Inflammatory macrophage (primary cell): Measurements from ENCODE around the gene INSR.
"Not testable (repeated sequence)": the region's sequence is repeated elsewhere in the genome, so short reads cannot be mapped to it uniquely, and the experiment has no call there.

Experiments used
- DNase-seq, 2 donors: peaks; one replicate each; pipeline ENCODE4 v3.0.0-alpha.2; 2020 to 2022
- total RNA-seq, 18 experiments: gene quantifications; one replicate each; lab custom pipeline; 2026; ENCODE audit warnings: mixed read lengths in 6 of 18, inconsistent platforms in 2 of 18; lab: John Stamatoyannopoulos, UW

Gene INSR
- 17.0 to 33.7 (median 26.4) reads per million in 18 experiments for total RNA-seq

- DNase-seq: peak; percentile 91 to 93
Measured at GRCh38 chr19:7293762-7294557, at the start of gene INSR. INSR (minus strand) TSS chr19:7294414; CDS start chr19:7293891, 523 bp downstream.

DNA sequence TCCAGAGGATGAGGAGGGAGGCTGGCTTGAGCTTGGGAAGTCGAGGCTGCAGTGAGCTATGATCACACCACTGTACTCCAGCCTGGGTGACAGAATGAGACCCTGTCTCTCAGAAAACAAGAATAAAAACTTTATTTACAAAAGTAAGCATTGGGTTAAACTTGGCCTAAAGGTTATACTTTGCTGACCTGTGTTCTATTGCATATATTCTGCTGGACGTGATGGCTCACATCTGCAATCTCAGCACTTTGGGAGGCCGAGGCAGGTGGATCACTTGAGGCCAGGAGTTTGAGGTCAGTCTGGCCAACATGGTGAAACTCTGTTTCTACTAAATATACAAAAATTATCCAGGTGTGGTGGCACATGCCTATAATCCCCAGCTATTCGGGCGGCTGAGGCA lies 47.9 kb upstream of the INSR start:
- no peak for DNase-seq

DNA sequence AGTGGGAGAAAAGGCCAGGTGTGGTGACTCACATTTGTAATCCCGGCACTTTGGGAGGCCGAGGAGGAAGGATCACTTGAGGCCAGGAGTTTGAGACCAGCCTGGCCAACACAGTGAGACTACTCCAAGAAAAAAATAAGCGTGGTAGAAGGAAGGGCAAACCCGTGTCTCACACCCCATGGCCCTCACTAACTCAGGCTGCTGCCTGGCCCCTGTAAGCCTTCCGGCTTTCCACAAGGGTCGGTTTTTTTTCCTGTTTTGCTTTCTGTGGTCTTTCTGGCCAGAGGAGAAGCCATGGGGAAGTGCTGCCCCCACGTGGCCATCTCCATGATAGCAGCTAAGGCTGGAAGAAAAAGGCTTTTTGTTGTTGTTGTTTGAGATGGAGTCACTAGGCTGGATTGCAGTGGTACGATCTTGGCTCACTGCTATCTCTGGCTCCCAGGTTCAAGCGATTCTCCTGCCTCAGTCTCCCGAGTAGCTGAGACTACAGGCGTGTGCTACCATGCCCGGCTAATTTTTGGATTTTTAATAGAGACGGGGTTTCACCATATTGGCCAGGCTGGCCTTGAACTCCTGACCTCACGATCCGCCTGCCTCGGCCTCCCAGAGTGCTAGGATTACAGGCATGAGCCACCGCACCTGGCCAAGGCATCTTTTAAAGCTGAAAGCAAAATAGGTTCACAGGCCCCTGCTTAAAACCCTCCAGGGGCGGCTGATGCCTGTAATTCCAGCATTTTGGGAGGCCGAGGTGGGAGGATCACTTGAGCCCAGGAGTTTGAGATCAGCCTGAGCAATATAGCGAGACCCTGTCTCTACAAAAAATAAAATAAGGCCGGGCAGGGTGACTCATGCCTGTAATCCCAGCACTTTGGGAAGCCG lies 47.0 kb upstream of the INSR start:
- DNase-seq: peak; percentile 80 to 84

DNA sequence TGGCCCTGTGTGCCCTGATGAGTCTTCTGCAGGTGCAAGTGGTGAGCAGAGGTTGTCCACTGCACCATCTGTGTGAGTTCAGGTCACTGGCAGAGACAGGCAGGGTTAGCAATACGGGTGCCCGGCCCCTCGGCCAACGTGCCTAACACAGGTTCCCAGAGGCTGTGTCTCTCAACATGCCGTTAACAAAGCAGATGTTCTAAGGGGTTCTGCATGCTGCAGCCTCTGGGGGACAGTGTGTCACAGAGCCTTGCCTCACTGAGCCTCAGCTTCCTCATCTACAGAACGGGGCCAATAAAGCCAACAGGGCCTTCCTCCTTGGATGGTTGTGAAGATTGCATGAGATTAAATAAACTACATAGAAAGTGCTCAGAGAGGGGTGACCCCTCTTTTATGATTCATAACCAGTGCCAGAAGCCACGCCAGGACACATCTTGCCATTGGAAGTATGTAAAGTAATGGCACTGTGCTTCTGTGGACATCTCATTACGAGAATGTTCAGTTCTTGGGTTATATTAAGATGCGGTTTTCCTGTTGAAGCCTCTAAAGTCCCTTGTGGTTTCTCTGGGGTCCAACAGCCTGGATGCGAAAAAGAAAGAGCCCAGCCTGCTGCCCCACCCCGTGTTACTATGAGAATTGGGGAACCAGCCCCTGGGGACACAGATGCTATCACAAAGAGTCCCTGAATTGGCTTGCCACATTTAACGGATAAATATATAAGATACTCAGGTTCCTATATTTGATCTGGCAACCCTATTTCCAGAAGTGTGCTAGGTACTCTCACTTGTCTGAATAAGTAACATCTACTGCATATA lies 43.4 kb upstream of the INSR start:
- peak; percentile 58 to 74 for DNase-seq

DNA sequence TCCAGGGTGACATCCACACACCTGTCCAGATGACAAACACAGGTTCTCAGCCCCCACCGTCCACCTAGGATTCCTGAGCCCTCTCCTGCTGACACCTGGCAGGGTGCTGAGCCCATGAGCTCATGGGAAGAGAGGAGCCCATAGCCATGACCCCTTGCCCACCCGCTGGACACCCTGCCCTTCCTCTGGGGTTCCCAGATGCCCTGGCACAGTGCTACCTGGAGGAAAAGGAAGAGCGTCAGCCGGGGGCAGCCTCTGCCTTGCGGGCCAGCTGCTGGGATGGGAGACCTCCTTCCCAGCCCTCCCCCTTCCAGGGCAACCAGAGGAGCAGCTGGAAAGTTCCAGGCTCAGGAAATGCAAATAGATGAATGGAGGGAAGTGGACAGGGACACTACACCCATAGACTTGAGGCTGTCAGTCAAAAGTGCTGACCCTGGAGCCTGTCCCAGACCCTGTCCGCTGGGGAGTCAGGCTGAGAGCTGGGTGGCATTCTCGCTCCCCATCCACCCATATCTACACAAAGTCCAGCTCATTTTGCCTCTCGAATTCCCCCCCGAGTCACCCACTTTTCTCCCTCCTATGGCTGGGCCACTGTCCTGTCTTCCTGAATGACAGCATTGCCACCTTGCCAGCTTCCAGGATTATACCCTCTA lies 42.2 kb upstream of the INSR start:
- no peak for DNase-seq

DNA sequence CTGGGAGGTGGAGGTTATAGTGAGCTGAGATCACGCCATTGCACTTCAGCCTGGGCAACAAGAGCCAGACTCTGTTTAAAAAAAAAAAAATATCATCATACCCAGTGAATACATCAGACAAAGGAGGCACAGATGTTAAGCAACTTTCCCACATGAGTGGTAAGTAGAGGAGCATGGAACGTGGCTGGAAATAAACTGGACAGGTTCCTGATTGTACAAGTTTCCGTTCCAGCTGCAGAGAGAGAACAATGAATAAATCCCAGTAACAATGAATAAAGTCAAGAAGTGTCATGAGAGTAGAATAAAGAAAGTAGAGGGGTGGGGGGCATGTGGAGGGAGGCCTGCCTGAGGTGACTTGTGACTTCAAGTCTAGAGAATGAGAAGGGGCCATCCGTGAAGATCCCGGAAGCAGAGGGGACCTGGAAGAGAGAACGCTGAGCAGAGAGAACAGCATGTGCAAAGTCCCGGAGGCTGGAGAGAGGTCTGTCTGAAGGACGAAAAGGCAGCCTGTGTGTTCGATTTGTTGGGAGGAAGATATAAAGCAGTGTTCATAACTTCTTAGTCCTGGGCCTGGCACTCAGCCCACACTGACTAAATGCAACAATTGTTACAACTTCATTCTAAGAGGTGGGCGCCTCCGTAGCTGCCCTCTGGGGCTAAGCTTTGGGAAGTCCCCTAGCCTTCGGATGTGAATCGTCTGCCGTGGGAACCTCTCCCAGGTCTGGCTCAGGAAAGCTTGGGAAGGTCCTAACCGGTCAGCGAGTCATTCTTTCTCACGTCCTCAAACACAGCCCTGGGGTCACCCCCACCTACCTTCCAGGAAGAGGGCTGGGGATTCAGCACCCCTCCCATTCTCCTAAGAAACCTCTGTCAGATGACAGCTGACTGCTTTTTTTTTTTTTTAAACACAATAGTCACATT lies 39.2 kb upstream of the INSR start:
- no peak for DNase-seq

DNA sequence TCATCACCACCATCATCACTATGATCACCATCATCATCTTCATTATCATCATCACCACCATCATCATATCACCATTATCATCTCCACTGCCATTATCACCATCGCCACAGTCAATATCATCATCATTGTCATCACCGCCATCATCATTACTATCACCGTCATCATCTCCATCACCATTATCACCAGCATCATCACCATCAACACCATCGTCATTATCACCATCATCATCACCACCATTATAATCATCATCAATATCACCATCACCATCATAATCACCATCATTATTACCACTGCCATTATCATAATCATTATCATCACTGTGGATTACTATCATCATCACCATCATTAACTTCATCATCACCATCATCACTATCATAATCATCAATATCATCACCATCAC lies 37.2 kb upstream of the INSR start:
- no peak for DNase-seq

DNA sequence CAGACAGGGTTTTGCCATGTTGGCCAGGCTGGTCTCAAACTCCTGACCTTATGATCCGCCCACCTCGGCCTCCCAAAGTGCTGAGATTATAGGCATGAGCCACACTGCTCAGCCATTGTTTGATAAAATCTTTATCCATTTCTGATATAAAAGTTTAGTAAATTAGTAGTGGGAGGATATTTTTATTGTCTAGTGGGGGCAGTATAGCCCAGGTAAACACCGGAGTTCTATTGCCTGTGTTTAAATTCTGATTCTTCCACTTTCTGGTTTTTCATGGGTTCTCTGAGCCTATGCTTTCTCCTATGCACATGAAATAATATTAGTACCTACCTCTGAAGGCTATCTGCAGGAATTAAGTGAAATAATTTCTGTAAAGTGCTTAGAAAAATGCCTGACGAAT lies 34.4 kb upstream of the INSR start:
- no peak for DNase-seq

GRCh38 chr19:7327802-7328201 lies 33.6 kb upstream of the INSR start:
- no peak for DNase-seq

- peak; percentile 25 to 32 for DNase-seq
Measured at GRCh38 chr19:7326105-7326877, 32.1 kb upstream of the INSR start.

DNA sequence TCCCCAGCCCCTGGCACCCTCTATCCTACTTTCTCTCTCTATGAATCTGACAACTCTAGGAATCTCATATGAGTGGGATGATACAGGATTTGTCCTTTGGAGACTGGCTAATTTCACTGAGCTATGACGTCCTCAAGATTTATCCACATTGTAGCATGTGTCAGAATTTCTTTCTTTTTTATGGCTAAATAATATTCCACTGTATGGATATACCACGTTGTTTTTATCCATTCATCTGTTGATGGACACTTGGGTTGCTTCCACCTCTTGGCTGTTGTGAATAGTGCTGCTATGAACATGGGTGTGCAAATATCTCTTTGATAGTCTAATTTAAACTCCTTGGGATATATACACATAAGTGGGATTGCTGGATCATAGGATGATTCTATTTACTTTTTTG lies 24.0 kb upstream of the INSR start:
- DNase-seq: no peak

GRCh38 chr19:7312816-7313215 lies 18.6 kb upstream of the INSR start:
- no peak for DNase-seq

- no peak for DNase-seq
Measured at GRCh38 chr19:7311911-7312310, 17.7 kb upstream of the INSR start.

DNA sequence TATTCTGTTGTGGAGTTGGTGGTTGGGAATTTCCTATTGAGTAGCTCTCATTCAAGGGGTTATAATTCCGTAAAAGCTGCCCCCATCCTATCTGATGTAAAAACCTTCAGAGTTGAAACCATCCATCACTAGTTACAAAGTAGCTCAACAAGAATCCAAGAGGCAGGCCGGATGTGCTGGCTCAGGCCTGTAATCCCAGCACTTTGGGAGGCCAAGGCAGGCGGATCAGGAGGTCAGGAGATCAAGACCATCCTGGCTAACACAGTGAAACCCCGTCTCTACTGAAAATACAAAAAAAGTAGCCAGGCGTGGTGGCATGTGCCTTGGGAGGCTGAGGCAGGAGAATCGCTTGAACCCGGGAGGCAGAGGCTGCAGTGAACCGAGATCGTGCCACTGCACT lies 14.1 kb upstream of the INSR start:
- not testable (repeated sequence) for DNase-seq

DNA sequence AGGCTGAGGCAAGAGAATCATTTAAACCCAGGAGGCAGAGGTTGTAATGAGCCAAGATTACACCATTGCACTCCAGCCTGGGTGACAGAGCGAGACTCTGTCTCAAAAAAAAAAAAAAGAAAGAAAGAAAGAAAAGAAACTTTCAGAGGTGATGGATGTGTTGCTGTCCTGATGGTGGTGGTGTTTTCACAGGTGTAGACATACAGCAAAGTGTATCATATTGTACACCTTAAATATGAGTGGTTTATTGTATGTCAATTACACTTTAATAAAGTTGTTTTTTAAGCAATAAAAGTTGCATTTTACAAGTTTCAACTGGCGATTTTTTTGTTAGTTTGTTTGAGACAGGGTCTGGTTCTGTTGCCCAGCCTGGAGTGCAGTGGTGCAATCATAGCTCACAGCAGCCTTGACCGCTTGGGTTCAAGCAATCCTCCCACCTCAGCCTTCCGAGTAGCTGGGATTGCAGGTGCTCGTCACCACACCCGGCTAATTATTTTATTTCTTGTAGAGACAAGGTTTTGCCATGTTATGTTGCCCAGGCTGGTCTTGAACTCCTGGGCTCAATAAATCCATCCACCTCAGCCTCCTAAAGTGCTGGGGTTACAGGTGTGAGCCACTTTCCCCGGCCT lies 13.5 kb upstream of the INSR start:
- no peak for DNase-seq

GRCh38 chr19:7304200-7304599 lies 10.0 kb upstream of the INSR start:
- DNase-seq: no peak

DNA sequence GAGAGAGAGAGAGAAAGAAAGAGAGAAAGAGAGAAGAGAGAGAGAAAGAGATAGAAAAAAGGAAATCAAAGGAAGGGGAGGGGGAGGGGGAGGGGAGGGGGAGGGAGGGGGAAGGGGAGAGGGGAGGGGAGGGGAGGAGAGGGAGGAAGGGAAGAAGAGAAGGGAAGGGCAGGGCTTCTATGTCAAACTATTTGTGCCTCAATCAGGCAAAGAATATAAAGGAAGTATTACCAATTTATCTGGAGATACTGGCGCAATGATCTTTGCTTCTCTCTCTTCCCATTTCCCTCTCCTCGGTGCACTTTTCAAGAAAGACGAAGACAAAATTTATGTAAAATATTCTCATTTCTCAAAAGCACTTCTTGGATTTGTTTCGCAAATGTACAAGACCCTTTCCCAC lies 9.3 kb upstream of the INSR start:
- DNase-seq: no peak

- DNase-seq: no peak
Measured at GRCh38 chr19:7301525-7301924, 7.3 kb upstream of the INSR start.

- no peak for DNase-seq
Measured at GRCh38 chr19:7297742-7298141, 3.5 kb upstream of the INSR start.
